ENCODE measurements around the gene DLX2. TPM values are rescaled to one million over a fixed set of nuclear protein-coding genes. Genes with fewer than 3 reads are reported as not detected.

The DLX2 gene
- total RNA-seq, 1 donor from 2014 or later = 0.28 TPM

- no peak overlapping the region for H3K4me3 Mint-ChIP-seq (ENCODE audit: unreplicated experiment)
- no peaks in the 10 kb centered on the region for H3K9me3 Mint-ChIP-seq (ENCODE audit: unreplicated experiment)
- H3K4me1 Mint-ChIP-seq (ENCODE audit: unreplicated experiment) = peaks cover 34% of the 10 kb centered on the region
- DNase-seq (ENCODE audit: low spot score) = no peak
- no peak for TF ChIP-seq CTCF (IDR thresholded peaks at IDR 0.05; ENCODE audit: unreplicated experiment)
- H3K27me3 Mint-ChIP-seq (ENCODE audit: unreplicated experiment) = peaks cover 43% of the 10 kb centered on the region
- no peak overlapping the region for H3K27ac Mint-ChIP-seq (ENCODE audit: unreplicated experiment)
- peaks cover 8% of the 10 kb centered on the region for H3K36me3 Mint-ChIP-seq (ENCODE audit: low read depth, unreplicated experiment)
Observed at GRCh38 chr2:172090044-172090961, 12.4 kb downstream of the DLX2 start.

GRCh38 chr2:172089633-172090032 is 13.1 kb downstream of the DLX2 start:
- Mint-ChIP-seq H3K4me3 (ENCODE audit: unreplicated experiment) (no peak overlapping the region), H3K27ac (ENCODE audit: unreplicated experiment) (no peak overlapping the region), H3K4me1 (ENCODE audit: unreplicated experiment) (peaks cover 34% of the 10 kb centered on the region), H3K27me3 (ENCODE audit: unreplicated experiment) (peaks cover 42% of the 10 kb centered on the region), H3K9me3 (ENCODE audit: unreplicated experiment) (no peaks in the 10 kb centered on the region), H3K36me3 (ENCODE audit: low read depth, unreplicated experiment) (peaks cover 8% of the 10 kb centered on the region)
- TF ChIP-seq CTCF (IDR thresholded peaks at IDR 0.05; ENCODE audit: unreplicated experiment) = no peak
- DNase-seq (ENCODE audit: low spot score) = no peak

GRCh38 chr2:172089005-172089504 is 13.6 kb downstream of the DLX2 start:
- Mint-ChIP-seq H3K4me3 (ENCODE audit: unreplicated experiment) (no peak overlapping the region), H3K4me1 (ENCODE audit: unreplicated experiment) (peaks cover 34% of the 10 kb centered on the region), H3K27me3 (ENCODE audit: unreplicated experiment) (peaks cover 44% of the 10 kb centered on the region), H3K9me3 (ENCODE audit: unreplicated experiment) (no peaks in the 10 kb centered on the region), H3K36me3 (ENCODE audit: low read depth, unreplicated experiment) (peaks cover 8% of the 10 kb centered on the region), H3K27ac (ENCODE audit: unreplicated experiment) (no peak overlapping the region)
- no peak for DNase-seq (ENCODE audit: low spot score)
- TF ChIP-seq CTCF (IDR thresholded peaks at IDR 0.05; ENCODE audit: unreplicated experiment) = no peak

- no peak overlapping the region for H3K4me3 Mint-ChIP-seq (ENCODE audit: unreplicated experiment)
Observed at GRCh38 chr2:172088245-172089004, 14.3 kb downstream of the DLX2 start.

More at GRCh38 chr2:172088245-172089004, 14.3 kb downstream of the DLX2 start:
- Mint-ChIP-seq H3K27me3 (ENCODE audit: unreplicated experiment) (peaks cover 42% of the 10 kb centered on the region), H3K27ac (ENCODE audit: unreplicated experiment) (peak overlapping the region; percentile 70), H3K36me3 (ENCODE audit: low read depth, unreplicated experiment) (peaks cover 4% of the 10 kb centered on the region), H3K4me1 (ENCODE audit: unreplicated experiment) (peaks cover 33% of the 10 kb centered on the region), H3K9me3 (ENCODE audit: unreplicated experiment) (no peaks in the 10 kb centered on the region)
- no peak for DNase-seq (ENCODE audit: low spot score)
- no peak for TF ChIP-seq CTCF (IDR thresholded peaks at IDR 0.05; ENCODE audit: unreplicated experiment)
